GM18502 (cell line): ENCODE data around the gene TMEM273.
"Not testable (repeated sequence)": the region's sequence is repeated elsewhere in the genome, so short reads cannot be mapped to it uniquely, and the experiment has no call there.

Experiments
- ATAC-seq: cut with Tn5 transposase; IDR thresholded peaks from one replicate; pipeline ENCODE4 v1.9.1; 2021; ENCODE audit warnings: mild to moderate bottlenecking; ENCODE audit not compliant: unreplicated experiment, poor library complexity

Gene TMEM273

DNA sequence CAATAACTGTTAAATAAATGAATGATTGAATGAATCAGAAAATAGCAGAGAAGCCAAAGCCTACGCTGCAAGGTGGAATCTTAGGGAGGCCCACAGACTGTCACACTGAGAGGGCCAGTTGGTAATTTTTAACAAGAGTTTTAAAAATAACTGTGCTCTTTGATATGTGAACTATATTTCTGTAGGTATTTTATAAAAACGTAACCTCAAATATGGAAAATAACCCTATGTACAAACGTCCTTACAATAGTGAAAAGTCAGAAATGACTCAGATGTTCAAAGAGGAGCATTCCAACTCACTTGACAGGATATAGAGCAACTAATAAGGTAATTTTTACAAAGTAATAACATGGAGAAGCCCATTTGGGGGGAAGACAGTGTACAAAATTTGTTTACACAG is 18.9 kb upstream of the TMEM273 start:
- no peak for ATAC-seq

DNA sequence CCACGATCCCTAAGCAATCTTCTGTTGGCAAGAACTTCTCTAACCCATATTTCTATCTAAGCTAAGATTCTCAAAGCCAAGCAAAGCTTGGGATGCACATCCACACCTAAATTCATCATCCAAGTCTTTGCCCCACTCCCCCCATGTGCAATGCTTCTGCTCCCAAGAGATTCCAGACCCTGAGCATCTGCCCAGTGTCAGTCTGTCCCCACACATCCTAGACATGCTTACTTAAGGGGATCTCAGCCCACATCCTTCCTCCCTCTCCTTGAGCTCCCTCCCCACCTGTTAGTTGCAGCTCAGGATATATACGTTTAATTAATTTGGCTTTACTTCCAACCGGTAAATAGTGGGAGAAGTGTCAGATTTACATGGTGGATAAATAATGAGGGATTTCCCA is 17.0 kb upstream of the TMEM273 start:
- ATAC-seq = no peak

DNA sequence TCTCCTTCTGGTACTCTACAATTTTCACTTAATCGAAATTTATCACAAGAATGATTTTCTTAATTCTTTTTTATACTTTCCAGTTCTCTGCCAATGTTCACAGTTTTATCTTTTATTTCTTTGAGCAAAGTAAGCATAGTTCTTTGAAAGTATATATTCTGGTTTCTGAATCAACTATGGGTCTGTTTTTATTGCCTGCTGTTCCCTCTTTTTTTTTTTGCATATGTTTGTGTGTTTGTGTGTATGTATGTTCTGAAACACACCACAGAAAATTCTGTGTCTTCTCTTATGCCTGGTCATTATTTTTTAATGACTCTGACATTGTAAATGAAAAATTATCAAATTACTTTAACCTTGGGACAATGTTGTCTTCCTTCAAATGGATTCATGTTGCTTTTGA is 15.9 kb upstream of the TMEM273 start:
- no peak for ATAC-seq

DNA sequence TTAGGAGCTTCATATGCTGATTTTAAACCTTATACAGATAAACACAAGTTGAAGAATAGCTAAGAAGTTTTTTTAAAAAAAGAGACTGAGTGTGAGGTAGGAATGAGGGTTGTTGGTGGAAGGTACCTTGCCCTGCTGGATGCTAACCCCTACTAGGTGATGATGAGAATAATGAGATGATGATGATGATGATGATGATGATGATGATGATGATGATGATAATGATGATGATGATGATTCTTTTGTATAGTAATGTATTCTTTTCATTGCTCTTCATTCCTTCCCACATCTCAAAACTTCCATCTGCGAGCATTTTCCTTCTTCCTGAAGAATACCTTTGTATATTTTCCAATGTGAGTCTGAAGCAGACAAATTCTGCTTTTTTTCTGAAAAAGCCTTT is 14.1 kb upstream of the TMEM273 start:
- ATAC-seq = no peak

DNA sequence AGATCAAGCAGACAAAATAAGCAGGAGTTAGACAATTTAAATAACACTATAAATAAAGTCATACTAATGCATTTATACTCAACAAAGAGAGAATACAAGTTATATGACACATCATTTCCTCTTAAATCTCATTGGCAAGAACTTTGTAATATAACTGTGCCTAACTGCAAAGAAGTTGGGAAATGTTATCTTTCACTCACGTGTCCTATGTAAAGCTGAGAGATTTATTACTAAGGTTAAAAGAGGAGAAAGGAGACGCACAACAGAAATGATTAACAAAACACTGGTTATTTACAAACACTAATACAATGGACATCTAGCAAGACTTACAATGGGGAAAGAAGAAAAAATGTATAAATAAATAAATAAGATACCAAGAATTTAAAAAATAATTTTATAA is 12.7 kb upstream of the TMEM273 start:
- no peak for ATAC-seq

DNA sequence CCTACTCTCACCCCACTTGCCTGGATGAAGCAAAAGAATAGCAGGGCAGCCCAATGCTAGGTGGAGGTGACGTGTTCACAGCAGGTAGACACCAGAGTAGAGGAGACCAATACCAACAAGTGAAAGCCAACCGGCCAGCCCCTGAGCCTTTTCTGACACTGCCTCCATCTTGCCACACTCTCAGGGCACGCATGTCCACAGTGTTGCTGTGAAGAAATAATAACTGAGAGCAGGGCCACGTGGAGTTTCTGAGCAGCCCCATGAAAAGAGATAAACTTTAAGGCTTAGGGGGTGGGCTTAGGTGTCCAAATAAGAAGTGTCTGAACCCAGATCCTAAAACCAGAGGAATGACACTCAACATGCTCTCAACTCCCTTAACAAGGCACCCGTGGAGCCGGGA is 9.0 kb upstream of the TMEM273 start:
- no peak for ATAC-seq

DNA sequence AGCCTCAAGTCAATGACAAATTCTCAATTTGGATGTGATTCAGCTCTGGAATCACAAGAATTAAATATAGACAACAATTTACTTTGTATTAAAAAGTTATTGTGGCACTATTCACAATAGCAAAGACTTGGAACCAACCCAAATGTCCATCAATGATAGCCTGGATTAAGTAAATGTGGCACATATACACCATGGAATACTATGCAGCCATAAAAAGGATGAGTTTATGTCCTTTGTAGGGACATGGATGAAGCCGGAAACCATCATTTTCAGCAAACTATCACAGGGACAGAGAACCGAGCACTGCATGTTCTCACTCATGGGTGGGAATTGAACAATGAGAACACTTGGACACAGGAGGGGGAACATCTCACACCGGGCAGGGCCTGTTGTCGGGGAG is 7.7 kb upstream of the TMEM273 start:
- ATAC-seq = not testable (repeated sequence)

DNA sequence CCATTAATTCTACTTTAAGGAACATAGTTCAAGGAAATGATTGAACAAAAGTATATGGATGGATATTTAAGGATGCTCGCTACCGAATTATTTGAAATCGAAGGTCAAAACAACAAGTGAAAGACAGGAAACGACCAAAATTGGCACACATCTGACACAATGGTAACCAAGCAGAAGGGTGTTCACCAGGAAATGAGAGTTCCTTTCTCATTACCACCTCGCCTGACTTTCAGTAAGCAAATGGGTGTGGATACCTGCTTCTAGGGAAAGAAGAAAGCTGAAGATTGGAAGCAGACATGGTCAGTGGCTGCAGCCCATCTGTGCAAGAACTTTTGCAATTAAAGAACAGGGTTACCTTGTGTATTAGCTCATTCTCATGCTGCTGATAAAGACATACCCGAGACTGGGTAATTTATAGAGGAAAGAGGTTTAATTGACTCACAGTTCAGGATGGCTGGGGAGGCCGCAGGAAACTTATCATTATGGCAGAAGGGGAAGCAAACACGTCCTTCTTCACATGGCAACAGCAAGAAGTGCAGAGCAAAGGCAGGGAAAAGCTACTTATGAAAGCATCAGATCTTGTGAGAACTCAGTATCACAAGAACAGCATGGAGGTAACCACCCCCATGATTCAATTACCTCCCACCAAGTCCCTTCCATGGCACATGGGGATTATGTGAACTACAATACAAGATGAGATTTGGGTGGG is 6.2 kb upstream of the TMEM273 start:
- ATAC-seq = no peak

DNA sequence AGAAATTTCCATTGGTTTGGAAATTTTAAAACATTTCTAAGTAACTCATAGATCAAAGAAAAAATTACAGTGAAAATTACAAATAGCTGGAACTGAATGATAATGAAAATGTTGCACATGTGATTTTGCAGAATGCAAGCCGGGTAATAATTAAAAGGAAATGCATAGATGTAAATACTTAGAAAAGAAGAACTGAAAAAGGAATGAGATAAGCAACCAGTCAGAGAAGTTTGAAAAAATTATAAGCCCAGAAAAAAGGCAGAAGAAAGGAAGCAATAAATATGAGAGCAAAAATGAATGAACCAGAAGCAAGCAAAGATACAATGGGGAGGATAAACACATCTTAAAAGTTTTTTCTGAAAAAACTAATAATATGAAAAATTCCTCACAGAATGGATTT is 3.2 kb upstream of the TMEM273 start:
- ATAC-seq = no peak

DNA sequence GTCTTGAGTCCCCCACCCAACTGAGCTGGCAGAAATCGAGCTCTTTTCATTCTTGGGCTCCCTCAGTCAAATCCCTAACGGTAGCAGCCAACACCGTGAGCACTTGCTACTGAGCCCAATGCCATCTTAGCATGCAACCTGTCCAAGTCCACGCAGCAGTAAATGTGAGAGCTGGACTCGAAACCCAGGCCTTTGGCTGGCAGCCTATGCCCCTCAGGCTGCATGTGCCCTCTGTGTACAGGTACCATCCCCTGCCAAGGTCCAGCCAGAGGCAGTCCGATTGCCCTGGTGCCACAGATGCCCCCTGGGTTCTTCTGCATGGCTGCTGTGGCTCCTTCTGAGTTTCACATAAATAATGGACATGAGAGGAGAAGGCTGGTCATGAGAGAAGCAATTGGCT is 1.2 kb upstream of the TMEM273 start:
- ATAC-seq = no peak

DNA sequence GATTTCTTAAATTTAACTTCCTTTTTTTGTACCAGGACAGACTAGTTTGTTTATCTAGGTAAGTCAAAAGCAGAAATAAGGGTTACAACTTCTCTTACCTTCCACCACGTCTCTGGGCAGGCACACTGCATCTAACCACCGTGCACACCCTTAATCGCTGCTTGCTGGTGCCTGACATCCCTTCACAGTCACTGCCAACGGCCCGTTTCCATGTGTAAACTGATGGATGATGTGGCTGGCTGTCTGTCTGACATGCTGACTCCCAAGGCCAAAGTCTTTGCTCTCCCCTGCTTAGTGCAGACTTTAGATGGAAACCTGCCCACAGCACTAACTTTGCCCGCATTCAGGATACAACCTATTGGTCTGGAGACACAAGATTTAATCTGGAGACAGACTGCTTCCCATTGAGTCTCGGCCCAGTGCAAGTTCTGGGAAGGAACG is 1.1 kb downstream of the TMEM273 start:
- no peak for ATAC-seq

DNA sequence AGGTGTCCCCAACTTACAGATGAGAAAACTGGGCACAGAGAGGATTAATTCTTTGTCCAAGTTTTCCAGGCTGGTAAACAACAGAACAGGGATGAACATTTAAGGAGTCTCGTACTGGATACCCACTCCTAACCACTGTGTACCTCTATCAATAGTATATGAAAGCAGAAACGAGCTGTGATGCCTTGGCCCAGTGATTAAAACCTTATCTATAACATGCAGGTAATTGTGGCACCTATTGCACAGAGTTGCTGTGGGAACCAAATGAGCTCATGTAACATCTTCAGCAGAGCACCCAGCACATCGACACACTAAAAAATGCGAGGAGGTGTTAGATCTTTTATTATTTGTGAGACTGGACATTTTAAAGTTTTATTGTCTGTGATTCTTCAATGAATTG is 1.6 kb downstream of the TMEM273 start:
- ATAC-seq = no peak

DNA sequence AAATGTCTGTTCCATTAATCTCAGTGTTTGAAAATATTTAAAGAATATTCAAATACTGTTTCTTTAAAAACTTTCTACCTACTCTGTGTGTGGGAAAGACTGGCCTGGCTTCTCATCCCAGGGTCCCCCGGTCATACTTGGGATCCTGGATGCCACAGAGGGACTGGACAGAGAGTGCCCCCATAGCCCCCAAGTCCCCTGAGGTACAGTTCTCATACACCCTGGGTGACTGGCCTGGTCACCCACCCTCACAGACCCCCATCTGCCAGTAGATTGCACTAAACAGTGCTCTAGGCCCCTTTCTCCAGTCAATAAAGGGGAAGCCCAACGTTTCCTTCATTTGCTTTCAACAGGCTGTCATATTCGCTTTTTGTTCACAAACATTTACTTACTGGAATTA is 3.0 kb downstream of the TMEM273 start:
- no peak for ATAC-seq

DNA sequence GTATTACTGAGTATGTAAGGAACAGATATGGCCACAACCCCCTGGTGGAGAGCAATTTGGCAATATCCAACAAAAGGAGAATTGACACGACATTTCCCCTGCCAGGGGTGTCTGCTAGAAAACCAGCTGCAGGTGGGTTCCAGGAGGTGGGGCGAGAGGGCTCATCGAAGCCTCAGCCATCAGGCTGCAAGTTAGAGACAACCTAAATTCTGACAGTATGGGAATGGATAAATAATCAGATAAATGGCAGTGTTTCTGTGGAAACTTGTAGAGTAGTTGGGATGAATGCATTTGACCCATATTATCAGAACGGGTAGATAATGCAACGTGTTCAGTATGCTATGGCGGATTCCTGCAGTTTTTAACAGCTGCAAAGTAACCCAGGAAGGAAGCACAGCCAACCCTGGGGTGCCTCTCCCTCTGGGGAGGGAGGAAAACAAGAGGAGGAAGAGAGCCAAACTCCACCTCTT is 3.5 kb downstream of the TMEM273 start:
- ATAC-seq = no peak

DNA sequence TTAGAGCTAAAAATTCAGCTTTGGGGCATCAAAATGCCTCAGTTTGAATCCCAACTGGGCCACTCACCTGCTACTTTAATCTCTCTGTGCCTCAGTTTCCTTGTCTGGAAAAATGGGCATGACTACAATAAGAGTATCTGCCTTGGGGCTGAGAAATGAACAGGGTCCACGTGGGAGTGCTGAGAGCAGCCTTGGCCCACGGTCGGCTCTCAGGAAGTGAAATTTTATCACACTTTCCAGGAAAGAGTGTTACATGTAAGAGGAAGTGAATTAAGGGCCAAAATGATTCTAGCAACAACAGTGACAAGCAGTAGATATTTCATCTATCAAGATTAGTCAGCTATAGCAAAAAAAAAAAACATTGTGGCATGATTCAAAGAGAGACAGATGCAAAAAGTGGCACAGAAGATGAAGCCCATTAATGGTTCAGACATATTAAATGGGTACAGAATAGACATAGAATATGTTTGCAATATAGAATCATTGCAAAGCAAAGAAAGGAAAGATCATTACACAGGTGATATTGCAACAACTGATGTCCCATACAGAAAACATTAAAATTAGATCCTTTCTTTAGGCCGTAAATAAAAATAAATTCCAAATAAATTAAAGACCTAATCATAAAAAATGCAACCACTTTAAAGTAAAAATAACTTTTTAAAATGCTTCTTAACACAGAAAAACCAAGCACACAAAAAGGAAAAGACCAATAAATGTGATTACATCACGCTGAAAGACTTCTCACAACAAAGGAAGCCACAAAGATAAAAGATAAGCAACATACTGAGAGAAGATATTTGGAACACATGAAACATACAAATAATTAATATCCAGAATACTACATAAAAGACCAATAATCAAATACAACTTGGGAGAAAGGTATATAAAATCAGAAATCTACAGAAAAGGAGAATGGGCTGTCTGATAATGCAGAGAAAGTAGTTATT is 4.3 kb downstream of the TMEM273 start:
- ATAC-seq = no peak

DNA sequence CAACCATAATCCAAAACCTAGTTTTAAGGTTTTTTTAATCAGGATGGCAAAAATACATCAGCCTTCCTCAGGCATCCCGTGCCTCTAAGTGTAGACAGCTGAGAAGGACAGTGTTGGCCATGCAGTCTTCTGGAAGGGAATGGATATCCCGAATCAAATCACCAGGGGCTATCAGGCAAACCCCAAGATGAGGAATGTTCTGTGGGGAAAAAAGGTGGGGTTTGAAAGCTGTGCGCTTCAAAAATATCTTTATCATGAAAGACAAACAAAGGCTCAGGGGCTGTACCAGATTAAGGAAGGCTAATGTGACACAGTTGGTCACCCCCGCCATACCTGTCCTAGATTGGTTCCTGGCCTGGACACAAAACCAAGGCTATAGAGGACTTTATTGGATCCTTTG is 5.4 kb downstream of the TMEM273 start:
- ATAC-seq = no peak

DNA sequence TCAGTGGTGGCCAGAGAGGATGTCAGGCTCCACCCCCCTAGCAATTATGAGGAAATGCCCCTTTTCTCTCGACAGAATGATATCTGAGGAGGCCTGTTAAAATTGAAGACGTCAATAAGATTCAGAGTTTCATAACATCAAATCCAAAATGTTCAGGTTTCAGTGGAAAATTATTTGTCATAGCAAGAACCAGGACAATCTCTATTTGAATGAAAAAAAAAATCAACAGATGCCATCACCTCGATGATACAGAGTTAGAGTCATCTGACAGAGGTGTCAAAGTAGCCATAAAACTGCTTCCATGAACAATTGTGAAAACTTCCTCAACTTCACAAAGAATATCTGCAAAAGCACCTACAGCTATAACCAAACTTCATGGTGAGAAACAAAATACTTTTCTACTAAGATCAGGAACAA is 7.7 kb downstream of the TMEM273 start:
- no peak for ATAC-seq

DNA sequence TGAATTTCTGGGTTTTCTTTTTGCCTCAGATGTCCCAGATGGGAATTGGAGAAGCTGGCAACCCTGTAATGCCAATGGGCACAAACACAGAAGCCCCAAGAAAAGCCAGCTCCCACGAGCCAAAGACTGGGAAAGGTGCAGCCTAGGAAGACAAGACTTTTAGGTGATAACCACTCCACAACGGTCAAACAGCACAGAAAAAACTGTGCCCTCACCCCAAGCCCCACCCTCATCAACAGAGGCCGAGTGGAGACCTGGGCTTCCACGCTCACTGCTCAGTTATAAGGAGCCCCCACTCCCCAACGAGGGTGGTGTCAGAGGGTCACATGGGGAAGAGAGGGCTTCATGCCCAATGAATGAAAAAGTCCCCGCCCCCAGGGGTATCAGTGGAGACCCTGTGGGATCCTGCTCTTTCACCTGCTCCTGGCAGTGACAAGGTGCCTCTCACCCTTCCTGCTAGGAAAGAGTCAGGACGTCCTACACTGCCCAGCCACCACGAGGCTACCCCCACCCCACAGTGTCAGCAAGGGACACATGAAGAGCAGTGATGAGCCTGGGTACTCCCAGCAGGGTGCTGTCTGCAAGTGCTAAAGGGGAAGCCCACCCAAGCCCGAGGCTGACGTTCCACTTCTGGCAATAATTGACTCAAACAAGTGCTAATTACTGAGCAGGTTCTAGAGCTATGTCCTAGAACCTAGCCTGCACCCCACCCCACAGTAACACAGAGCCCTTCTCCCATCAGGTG is 8.3 kb downstream of the TMEM273 start:
- ATAC-seq = no peak

DNA sequence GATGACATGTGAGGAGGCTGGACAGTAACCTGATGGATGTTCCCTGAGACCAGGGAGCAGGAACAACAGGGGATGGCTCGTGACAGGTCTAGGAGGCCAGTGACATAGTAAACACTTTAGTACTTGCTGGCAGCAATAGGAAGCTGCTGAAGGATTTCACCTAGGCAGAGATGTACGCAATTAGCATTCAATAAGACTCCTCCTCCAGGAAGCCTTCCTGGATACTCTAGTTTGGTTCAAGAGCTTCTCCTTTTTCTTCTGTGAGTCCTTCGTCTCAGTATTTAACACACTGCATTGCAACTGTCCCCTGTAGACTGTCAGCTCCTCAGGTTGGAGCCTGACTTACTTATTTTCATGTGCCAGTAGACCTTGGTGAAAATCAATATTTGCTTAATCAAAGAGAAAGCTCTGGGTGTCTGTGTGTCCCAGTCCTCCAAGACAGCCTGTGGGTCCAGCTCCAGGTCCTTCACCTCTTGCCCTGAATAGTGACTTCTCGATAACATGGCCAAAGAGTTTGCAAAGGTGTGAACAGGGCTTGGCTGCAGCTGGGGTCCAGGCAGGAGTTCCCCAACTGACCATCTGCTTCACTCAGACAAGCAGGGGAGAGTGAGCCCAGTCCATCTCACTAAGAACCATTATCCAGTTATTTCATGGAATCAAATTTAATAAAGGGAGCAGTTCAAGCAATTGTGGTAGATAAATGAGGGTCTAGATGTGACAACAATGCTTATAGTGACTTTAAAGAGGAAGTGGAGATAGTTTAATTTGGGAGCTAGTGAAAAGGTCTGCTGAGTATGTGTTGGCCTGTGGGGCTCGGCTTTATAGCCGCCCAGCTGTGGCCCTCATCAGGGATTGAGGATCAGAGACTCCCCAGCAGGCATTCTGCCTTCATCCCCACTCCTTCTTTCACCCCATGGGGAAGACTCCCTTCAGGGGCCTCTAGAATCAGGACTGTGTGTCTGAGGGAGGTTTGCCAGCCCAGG is 9.4 kb downstream of the TMEM273 start:
- no peak for ATAC-seq
